ENCODE measurements around the gene RCOR2.

DNA sequence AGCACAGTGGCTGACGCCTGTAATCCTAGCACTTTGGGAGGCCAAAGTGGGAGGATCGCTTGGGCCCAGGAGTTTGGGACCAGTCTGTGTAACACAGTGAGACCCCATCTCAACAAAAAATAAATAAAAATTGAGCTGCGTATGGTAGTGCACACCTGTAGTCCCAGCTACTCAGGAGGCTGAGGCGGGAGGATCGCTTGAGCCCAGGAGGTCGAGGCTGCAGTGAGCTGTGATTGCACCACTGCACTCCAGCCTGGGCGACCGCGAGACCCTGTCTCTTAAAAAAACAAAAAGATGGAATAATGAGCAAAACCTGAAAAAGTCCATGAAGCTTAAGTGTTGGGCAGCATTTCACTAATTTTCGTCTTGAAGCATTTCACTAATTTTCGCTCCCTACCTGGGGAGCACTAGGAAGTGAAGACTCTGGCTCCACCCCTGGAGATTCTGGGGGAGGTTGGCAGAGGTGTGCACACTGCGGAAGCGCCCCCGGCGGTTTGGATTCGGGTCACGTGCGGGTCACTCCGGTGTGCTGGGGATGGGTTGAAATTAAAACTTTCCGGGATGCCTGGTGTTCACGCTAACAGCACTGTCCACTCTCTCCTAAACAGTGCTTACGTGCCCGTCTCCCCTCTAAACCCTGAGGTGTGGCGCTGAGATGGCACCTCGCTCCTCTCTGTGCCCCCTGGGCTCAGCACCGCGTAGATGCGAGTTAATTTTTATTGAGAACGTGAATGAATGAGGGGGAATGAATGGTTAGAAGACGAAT lies 20.9 kb upstream of the RCOR2 start:
- TF ChIP-seq, protein P1, sequence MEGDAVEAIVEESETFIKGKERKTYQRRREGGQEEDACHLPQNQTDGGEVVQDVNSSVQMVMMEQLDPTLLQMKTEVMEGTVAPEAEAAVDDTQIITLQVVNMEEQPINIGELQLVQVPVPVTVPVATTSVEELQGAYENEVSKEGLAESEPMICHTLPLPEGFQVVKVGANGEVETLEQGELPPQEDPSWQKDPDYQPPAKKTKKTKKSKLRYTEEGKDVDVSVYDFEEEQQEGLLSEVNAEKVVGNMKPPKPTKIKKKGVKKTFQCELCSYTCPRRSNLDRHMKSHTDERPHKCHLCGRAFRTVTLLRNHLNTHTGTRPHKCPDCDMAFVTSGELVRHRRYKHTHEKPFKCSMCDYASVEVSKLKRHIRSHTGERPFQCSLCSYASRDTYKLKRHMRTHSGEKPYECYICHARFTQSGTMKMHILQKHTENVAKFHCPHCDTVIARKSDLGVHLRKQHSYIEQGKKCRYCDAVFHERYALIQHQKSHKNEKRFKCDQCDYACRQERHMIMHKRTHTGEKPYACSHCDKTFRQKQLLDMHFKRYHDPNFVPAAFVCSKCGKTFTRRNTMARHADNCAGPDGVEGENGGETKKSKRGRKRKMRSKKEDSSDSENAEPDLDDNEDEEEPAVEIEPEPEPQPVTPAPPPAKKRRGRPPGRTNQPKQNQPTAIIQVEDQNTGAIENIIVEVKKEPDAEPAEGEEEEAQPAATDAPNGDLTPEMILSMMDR (IDR thresholded peaks at IDR 0.05; ENCODE audit: borderline replicate concordance, extremely low read depth, low read length, poor library complexity, severe bottlenecking), result no peak
- TF ChIP-seq EZH2 (IDR thresholded peaks at IDR 0.05; ENCODE audit: borderline replicate concordance, low read depth, low read length, severe bottlenecking), result no peak

All from DND-41 (cell line).